OCI-M2 (cell line): ENCODE data around the gene SLC24A4.

Experiments
- DNase-seq: peaks from one replicate; lab custom pipeline; 2025; ENCODE audit not compliant: unreplicated experiment; lab: John Stamatoyannopoulos, UW

The SLC24A4 gene

GRCh38 chr14:92431199-92431725 lies 108.3 kb downstream of the SLC24A4 start:
- DNase-seq: no peak

- DNase-seq: no peak
Observed at GRCh38 chr14:92433407-92433806, 110.4 kb downstream of the SLC24A4 start.

- no peak for DNase-seq
Observed at GRCh38 chr14:92435154-92435553, 112.2 kb downstream of the SLC24A4 start.

- no peak for DNase-seq
Observed at GRCh38 chr14:92436115-92436776, 113.3 kb downstream of the SLC24A4 start.

- DNase-seq: no peak
Observed at GRCh38 chr14:92437309-92437708, 114.3 kb downstream of the SLC24A4 start.

- DNase-seq: no peak
Observed at GRCh38 chr14:92437729-92438285, 114.8 kb downstream of the SLC24A4 start.

GRCh38 chr14:92439537-92440344 lies 116.8 kb downstream of the SLC24A4 start:
- no peak for DNase-seq

- DNase-seq: no peak
Observed at GRCh38 chr14:92440345-92441003, 117.5 kb downstream of the SLC24A4 start.

GRCh38 chr14:92441751-92442504 lies 119.0 kb downstream of the SLC24A4 start:
- no peak for DNase-seq

GRCh38 chr14:92443167-92443566 lies 120.2 kb downstream of the SLC24A4 start:
- no peak for DNase-seq

- DNase-seq: no peak
Observed at GRCh38 chr14:92443741-92444140, 120.8 kb downstream of the SLC24A4 start.

- DNase-seq: no peak
Observed at GRCh38 chr14:92446771-92447170, 123.8 kb downstream of the SLC24A4 start.

GRCh38 chr14:92447416-92448197 lies 124.6 kb downstream of the SLC24A4 start:
- no peak for DNase-seq

GRCh38 chr14:92448786-92449185 lies 125.8 kb downstream of the SLC24A4 start:
- no peak for DNase-seq

GRCh38 chr14:92449404-92450181 lies 126.6 kb downstream of the SLC24A4 start:
- DNase-seq: no peak

GRCh38 chr14:92450351-92451070 lies 127.5 kb downstream of the SLC24A4 start:
- DNase-seq: no peak

- DNase-seq: no peak
Observed at GRCh38 chr14:92451245-92451644, 128.3 kb downstream of the SLC24A4 start.

- no peak for DNase-seq
Observed at GRCh38 chr14:92451755-92452154, 128.8 kb downstream of the SLC24A4 start.
